Astrocyte (in vitro differentiated cells and primary cell): ENCODE data around the gene LRP10. TPM values are rescaled to one million over a fixed set of nuclear protein-coding genes. Genes with fewer than 3 reads are reported as not detected.
A peak's percentile ranks its signal among the peaks of the same experiment; 100 is the strongest.

ENCODE experiments used
- DNase-seq: peaks from one replicate; pipeline ENCODE4 v3.0.0-alpha.2; 2010; ENCODE audit warnings: low read depth
- FAIRE-seq: peaks from 2 replicates; lab custom pipeline; 2011; peaks lifted over from hg19 to GRCh38; lab: Jason Lieb, UNC
- H2AFZ ChIP-seq: 2 replicates; pipeline ENCODE4 v1.6.0; 2012; ENCODE audit warnings: low read depth, low read length, inconsistent platforms
- H3K27ac ChIP-seq: 2 replicates; pipeline ENCODE4 v1.5.1; 2011; ENCODE audit warnings: low read depth, low read length, inconsistent platforms
- H3K27me3 ChIP-seq: 2 replicates; pipeline ENCODE4 v1.6.0; 2011; ENCODE audit warnings: low read length, inconsistent platforms; ENCODE audit not compliant: insufficient read depth
- H3K36me3 ChIP-seq: 2 replicates; pipeline ENCODE4 v1.5.1; 2011; ENCODE audit warnings: low read length, inconsistent platforms; ENCODE audit not compliant: insufficient read depth
- H3K4me1 ChIP-seq: 2 replicates; pipeline ENCODE4 v1.5.1; 2011; ENCODE audit warnings: low read length, inconsistent platforms; ENCODE audit not compliant: insufficient read depth
- H3K4me2 ChIP-seq: 2 replicates; pipeline ENCODE4 v1.6.0; 2012; ENCODE audit warnings: low read length, inconsistent platforms
- H3K4me3 ChIP-seq: 2 replicates; pipeline ENCODE4 v1.5.1; 2011; ENCODE audit warnings: low read depth, mild to moderate bottlenecking, low read length, inconsistent platforms; ENCODE audit not compliant: insufficient read depth
- H3K79me2 ChIP-seq: 2 replicates; pipeline ENCODE4 v1.6.0; 2012; ENCODE audit warnings: mild to moderate bottlenecking, low read length, inconsistent platforms; ENCODE audit not compliant: insufficient read depth
- H3K9ac ChIP-seq: 2 replicates; pipeline ENCODE4 v1.6.0; 2012; ENCODE audit warnings: mild to moderate bottlenecking, low read length, inconsistent platforms
- H3K9me3 ChIP-seq: 2 replicates; pipeline ENCODE4 v1.5.1; 2012; ENCODE audit warnings: low read depth, mild to moderate bottlenecking, low read length, inconsistent platforms; ENCODE audit not compliant: insufficient read depth
- H4K20me1 ChIP-seq: 2 replicates; pipeline ENCODE4 v1.6.0; 2012; ENCODE audit warnings: low read length, inconsistent platforms; ENCODE audit not compliant: insufficient read depth
- H3K27ac Mint-ChIP-seq: one replicate; pipeline ENCODE4 v1.8.0; 2021; ENCODE audit warnings: mild to moderate bottlenecking, mixed read lengths; ENCODE audit not compliant: unreplicated experiment
- H3K27me3 Mint-ChIP-seq: one replicate; pipeline ENCODE4 v1.8.0; 2021; ENCODE audit warnings: low read depth, mixed read lengths; ENCODE audit not compliant: unreplicated experiment
- H3K36me3 Mint-ChIP-seq: one replicate; pipeline ENCODE4 v1.8.0; 2021; ENCODE audit warnings: low read depth, mixed read lengths; ENCODE audit not compliant: unreplicated experiment
- H3K4me1 Mint-ChIP-seq: one replicate; pipeline ENCODE4 v1.8.0; 2021; ENCODE audit warnings: low read depth, mixed read lengths; ENCODE audit not compliant: unreplicated experiment
- H3K4me3 Mint-ChIP-seq: one replicate; pipeline ENCODE4 v1.8.0; 2021; ENCODE audit warnings: mild to moderate bottlenecking, moderate library complexity, mixed read lengths; ENCODE audit not compliant: unreplicated experiment
- H3K9me3 Mint-ChIP-seq: one replicate; pipeline ENCODE4 v1.8.0; 2021; ENCODE audit warnings: mild to moderate bottlenecking, mixed read lengths; ENCODE audit not compliant: unreplicated experiment
- CTCF ChIP-seq: IDR thresholded peaks from 2 replicates; pipeline ENCODE4 v1.5.1; 2011; ENCODE audit warnings: low read depth, mild to moderate bottlenecking, inconsistent platforms, low read length, moderate library complexity; ENCODE audit not compliant: insufficient read depth
- EZH2 ChIP-seq: IDR thresholded peaks from 2 replicates; pipeline ENCODE4 v1.6.1; 2012; ENCODE audit warnings: mild to moderate bottlenecking, low read length, inconsistent platforms; ENCODE audit not compliant: insufficient read depth
- total RNA-seq: library from RNA; stranded (reverse); gene quantifications from 2 replicates; pipeline ENCODE4 v1.2.1, GENCODE V29; 2021

LRP10 gene
- total RNA-seq, 1 donor from 2014 or later: 142 TPM

- TF ChIP-seq CTCF (no peak), EZH2 (no peak)
- no peaks in the 10 kb centered on the region for H3K79me2 ChIP-seq
- peak overlapping the region; percentile 97 for H3K27ac Mint-ChIP-seq
- peak overlapping the region; percentile 1 for H3K4me3 ChIP-seq
- DNase-seq (peak; percentile 76), FAIRE-seq (no peak)
- no peak overlapping the region for H3K9ac ChIP-seq
- H3K9me3 Mint-ChIP-seq: no peaks in the 10 kb centered on the region
- peaks cover 8% of the 10 kb centered on the region for H3K36me3 Mint-ChIP-seq
- H3K4me2 ChIP-seq: peak overlapping the region; percentile 40
- H3K36me3 ChIP-seq: peaks cover 16% of the 10 kb centered on the region
- peak overlapping the region; percentile 14 for H3K27ac ChIP-seq
- no peaks in the 10 kb centered on the region for H3K27me3 ChIP-seq
- peaks cover 26% of the 10 kb centered on the region for H3K4me1 Mint-ChIP-seq
- H3K27me3 Mint-ChIP-seq: no peaks in the 10 kb centered on the region
- peak overlapping the region; percentile 51 for H3K4me3 Mint-ChIP-seq
- no peak overlapping the region for H2AFZ ChIP-seq
- no peaks in the 10 kb centered on the region for H4K20me1 ChIP-seq
- H3K9me3 ChIP-seq: no peaks in the 10 kb centered on the region
- peaks cover 15% of the 10 kb centered on the region for H3K4me1 ChIP-seq
These were observed 27.0 kb downstream of the LRP10 start for GRCh38 chr14:22898302-22899090.

- H3K36me3 ChIP-seq: peaks cover 34% of the 10 kb centered on the region
- no peaks in the 10 kb centered on the region for H4K20me1 ChIP-seq
- H3K27ac Mint-ChIP-seq: no peak overlapping the region
- FAIRE-seq (no peak), DNase-seq (peak; percentile 41)
- H2AFZ ChIP-seq: no peak overlapping the region
- no peaks in the 10 kb centered on the region for H3K27me3 ChIP-seq
- TF ChIP-seq EZH2 (no peak), CTCF (peak; percentile 54)
- no peak overlapping the region for H3K27ac ChIP-seq
- no peak overlapping the region for H3K9ac ChIP-seq
- H3K27me3 Mint-ChIP-seq: no peaks in the 10 kb centered on the region
- peaks cover 26% of the 10 kb centered on the region for H3K4me1 Mint-ChIP-seq
- H3K9me3 Mint-ChIP-seq: no peaks in the 10 kb centered on the region
- no peak overlapping the region for H3K4me2 ChIP-seq
- H3K4me1 ChIP-seq: peaks cover 15% of the 10 kb centered on the region
- H3K4me3 ChIP-seq: no peak overlapping the region
- peaks cover 10% of the 10 kb centered on the region for H3K36me3 Mint-ChIP-seq
- no peak overlapping the region for H3K4me3 Mint-ChIP-seq
- no peaks in the 10 kb centered on the region for H3K9me3 ChIP-seq
- H3K79me2 ChIP-seq: no peaks in the 10 kb centered on the region
These were observed 28.7 kb downstream of the LRP10 start for GRCh38 chr14:22900081-22900799.
